ENCODE results near the gene CACNA2D3. TPM values are rescaled to one million over a fixed set of nuclear protein-coding genes. Genes with fewer than 3 reads are reported as not detected.

Gene CACNA2D3
- total RNA-seq = 2.4 and 4.2 TPM in 2 replicates

DNA sequence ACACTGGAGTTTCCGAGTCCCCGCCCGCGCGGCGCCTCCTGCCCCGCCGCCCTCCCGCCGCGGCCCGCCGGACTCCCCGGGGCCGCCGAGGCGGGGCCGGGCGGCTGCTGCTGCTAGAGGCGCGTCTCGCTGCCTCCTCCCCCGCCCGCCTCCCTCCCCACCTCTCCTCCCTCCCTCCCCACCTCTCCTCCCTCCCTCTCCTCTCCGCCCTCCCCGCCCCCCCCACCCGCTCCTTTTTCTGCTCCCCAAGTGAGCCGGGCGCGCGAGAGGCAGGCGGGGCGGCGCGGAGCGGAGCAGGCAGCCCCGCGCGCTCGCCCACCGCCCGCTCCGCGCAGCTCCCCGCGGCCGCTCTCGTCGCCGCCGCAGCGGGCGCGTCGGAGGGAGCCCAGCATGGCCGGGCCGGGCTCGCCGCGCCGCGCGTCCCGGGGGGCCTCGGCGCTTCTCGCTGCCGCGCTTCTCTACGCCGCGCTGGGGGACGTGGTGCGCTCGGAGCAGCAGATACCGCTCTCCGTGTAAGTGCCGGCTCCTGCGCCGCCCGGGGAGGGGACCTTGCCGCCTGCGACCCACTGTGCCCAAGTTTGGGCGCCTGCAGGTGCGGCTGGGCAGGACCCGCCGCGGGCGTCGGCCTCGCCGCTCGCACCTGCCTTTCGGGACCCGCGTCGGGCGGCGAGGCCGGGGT, at the start of gene CACNA2D3:
Gene CACNA2D3 (plus strand): TSS at position 229 of the 679 bp plus-strand sequence.

GRCh38 chr3:54928046-54928770, 805.9 kb downstream of the CACNA2D3 start, which contains the start of gene LRTM1:
TSS of gene LRTM1 (minus strand) at chr3:54928059. CDS start at chr3:54927911, 148 bp downstream.

Other genes starting within 250 kb of the CACNA2D3 start
- 42.3 and 45.6 TPM in 2 replicates for gene ACTR8, start 240.4 kb upstream of the CACNA2D3 start, total RNA-seq
- gene SELENOK, start 230.7 kb upstream of the CACNA2D3 start, total RNA-seq = 11.8 and 12.1 TPM in 2 replicates

Measured in hair follicle dermal papilla cell (primary cell).